ENCODE measurements around the gene CYP21A2. TPM values are rescaled to one million over a fixed set of nuclear protein-coding genes. Genes with fewer than 3 reads are reported as not detected.
A peak's percentile ranks its signal among the peaks of the same experiment; 100 is the strongest.

Gene CYP21A2
- total and polyA plus RNA-seq, 2 of the 8 experiments (the other 6 are each of a cell fraction or from before 2014, with no cell fraction given), result 0.22 to 0.23 TPM

- CTCF ChIA-PET (ENCODE audit: partially characterized antibody), result interaction anchor here (0.8 to 2.1 kb wide), 6 partner anchors 11 to 44 kb away, joined by 3 to 5 read pairs (median 4); no protein-coding TSS in a partner anchor
- no peak overlapping the region for H3K4me3 ChIP-seq (ENCODE audit: extremely low read depth in 1 of 4, insufficient read depth in 2 of 4, low read depth in 3 of 4, low read length in 4 of 4)
- no peaks in the 10 kb centered on the region for H3K9me3 ChIP-seq (ENCODE audit: insufficient read depth in 2 of 2, low read depth in 1 of 2, low read length in 1 of 2)
- H3K4me1 ChIP-seq (replicated peaks in 1 of 4; ENCODE audit: control insufficient read depth in 3 of 4, insufficient read depth in 4 of 4, low read length in 3 of 4), result peaks cover 0 to 8% (median 5%) of the 10 kb centered on the region in 4 experiments; a peak in 6 of 7 replicates
- no peak overlapping the region for H4K5ac ChIP-seq (ENCODE audit: insufficient read length, low read depth, low read length)
- no peak overlapping the region for H3K9ac ChIP-seq (replicated peaks in 1 of 4; ENCODE audit: extremely low read depth in 1 of 4, low read depth in 3 of 4, low read length in 3 of 4)
- H3K79me2 ChIP-seq (ENCODE audit: control insufficient read depth in 1 of 2, insufficient read depth in 2 of 2, low read length in 2 of 2), result no peaks in the 10 kb centered on the region
- H2BK120ac ChIP-seq (replicated peaks; ENCODE audit: low read depth, low read length), result no peak overlapping the region
- no peak for FAIRE-seq
- H2BK5ac ChIP-seq (ENCODE audit: low read depth, low read length), result no peak overlapping the region
- H4K91ac ChIP-seq (replicated peaks; ENCODE audit: insufficient read length, low read length), result no peak overlapping the region
- no peak overlapping the region for H3K18ac ChIP-seq (ENCODE audit: extremely low read depth, low read length)
- no peaks in the 10 kb centered on the region for H4K20me1 ChIP-seq (replicated peaks in 1 of 2; ENCODE audit: control insufficient read depth in 1 of 2, insufficient read depth in 2 of 2, low read length in 2 of 2)
- no peak overlapping the region for H3K14ac ChIP-seq (ENCODE audit: insufficient read length)
- H3K27me3 ChIP-seq (replicated peaks in 1 of 4; ENCODE audit: control insufficient read depth in 3 of 4, extremely low read depth in 1 of 4, insufficient read depth in 3 of 4, low read length in 3 of 4), result no peaks in the 10 kb centered on the region; a peak in 1 of 7 replicates
- H3K4ac ChIP-seq (replicated peaks; ENCODE audit: insufficient read length, low read depth, low read length), result no peak overlapping the region
- POLR2A ChIA-PET (ENCODE audit: partially characterized antibody), result no interaction called here
- 88% methylated on average over 3 of the region's 3 CpGs; no CpG with 5 or more reads in 1 of the 2 experiments for WGBS, 2 experiments (ENCODE audit: extremely low coverage in 1 of 2, insufficient coverage in 1 of 2, insufficient read length in 1 of 2, insufficient replicate concordance in 2 of 2, low coverage in 1 of 2, low lambda C conversion rate in 2 of 2, missing lambda C conversion rate in 1 of 2)
- H3K79me1 ChIP-seq (ENCODE audit: low read depth, low read length), result no peaks in the 10 kb centered on the region
- H3K36me3 ChIP-seq (ENCODE audit: control insufficient read depth in 2 of 4, insufficient read depth in 4 of 4, low read length in 3 of 4), result no peaks in the 10 kb centered on the region
- no peaks in the 10 kb centered on the region for H3K23me2 ChIP-seq (ENCODE audit: low read depth, low read length)
- H3K4me2 ChIP-seq (ENCODE audit: insufficient read depth in 1 of 2, low read depth in 2 of 2, low read length in 2 of 2), result no peak overlapping the region
- H2BK12ac ChIP-seq (ENCODE audit: low read depth, low read length), result no peak overlapping the region
- DNase-seq (ENCODE audit: low read depth in 1 of 2, low spot score in 2 of 2), result no peak
- H3K27ac ChIP-seq (ENCODE audit: low read depth, low read length), result no peak overlapping the region
- H2BK15ac ChIP-seq (ENCODE audit: low read length), result no peak overlapping the region
- TF ChIP-seq TEAD4 (IDR thresholded peaks at IDR 0.05; ENCODE audit: low read depth, low read length) (0 out of 2 replicates have a peak, but pooled peaks have one; percentile 11), SUZ12 (IDR thresholded peaks at IDR 0.05; ENCODE audit: low read length) (no peak)
- no peak overlapping the region for H3K56ac ChIP-seq (replicated peaks; ENCODE audit: insufficient read length, low read depth, low read length)
- H2AK5ac ChIP-seq (ENCODE audit: low read depth, low read length), result no peak overlapping the region
- no peak overlapping the region for H3K23ac ChIP-seq (ENCODE audit: insufficient read length)
- no peak overlapping the region for H4K8ac ChIP-seq (ENCODE audit: extremely low read depth, insufficient read depth, low read length)
- no peak overlapping the region for H2BK20ac ChIP-seq (ENCODE audit: low read length)
- no peak overlapping the region for H2AFZ ChIP-seq (ENCODE audit: low read length)
Measured at GRCh38 chr6:32073101-32073500, 34.9 kb downstream of the CYP21A2 start.
